Activated CD8-positive, alpha-beta memory T cell treated with anti-CD3 and anti-CD28 coated beads for 24 hours (primary cell): ENCODE data around the gene FAM136A.
"Not testable (repeated sequence)": the region's sequence is repeated elsewhere in the genome, so short reads cannot be mapped to it uniquely, and the experiment has no call there.

Experiments
- DNase-seq: peaks from one replicate; pipeline ENCODE4 v3.0.0-alpha.2; 2020

Gene FAM136A

DNA sequence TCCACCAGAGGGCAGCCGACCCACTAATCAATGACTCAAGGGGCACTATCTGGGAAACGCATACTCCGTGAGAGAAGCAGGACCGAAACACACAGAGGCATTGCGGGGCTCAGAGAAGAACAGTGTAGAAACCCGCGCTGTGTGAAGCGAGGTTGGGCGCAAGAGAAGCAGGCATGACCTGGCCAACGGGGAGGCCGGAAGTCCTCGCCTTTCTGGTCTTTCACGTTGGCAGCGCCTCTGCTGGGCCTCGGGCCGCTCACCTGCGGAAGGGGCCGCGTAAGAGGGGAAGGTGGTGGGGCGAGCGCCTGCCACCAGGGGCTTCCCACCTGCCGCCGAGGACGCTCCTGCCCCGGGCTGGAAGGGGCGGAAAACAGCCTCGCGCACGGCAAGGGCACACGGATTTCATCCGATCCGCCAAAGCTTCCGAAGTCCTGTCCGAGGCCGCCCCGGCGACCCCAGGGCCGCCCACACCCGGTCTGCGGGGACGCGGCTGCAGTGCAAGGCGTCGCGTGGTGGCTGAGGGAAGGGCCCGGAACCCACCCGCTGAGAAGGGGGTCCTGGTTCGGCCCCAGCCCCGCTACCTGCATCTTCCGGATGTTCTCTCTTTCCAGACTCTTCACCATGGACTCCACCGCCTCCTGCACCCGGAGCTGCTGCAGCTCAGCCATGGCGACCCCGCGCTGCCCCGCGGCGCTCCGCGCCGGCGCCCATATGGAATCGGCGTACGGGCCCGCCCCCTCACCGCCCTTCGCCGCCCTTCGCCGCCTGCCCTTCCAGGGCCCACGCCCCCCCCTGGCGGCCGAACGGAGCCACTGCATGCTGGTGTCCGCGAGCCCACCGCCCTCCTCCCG is at the start of gene FAM136A:
Gene FAM136A (minus strand): TSS at position 724 of the 851 bp plus-strand sequence. CDS start 56 bp downstream, at position 668.
- peak; percentile 96 for DNase-seq

DNA sequence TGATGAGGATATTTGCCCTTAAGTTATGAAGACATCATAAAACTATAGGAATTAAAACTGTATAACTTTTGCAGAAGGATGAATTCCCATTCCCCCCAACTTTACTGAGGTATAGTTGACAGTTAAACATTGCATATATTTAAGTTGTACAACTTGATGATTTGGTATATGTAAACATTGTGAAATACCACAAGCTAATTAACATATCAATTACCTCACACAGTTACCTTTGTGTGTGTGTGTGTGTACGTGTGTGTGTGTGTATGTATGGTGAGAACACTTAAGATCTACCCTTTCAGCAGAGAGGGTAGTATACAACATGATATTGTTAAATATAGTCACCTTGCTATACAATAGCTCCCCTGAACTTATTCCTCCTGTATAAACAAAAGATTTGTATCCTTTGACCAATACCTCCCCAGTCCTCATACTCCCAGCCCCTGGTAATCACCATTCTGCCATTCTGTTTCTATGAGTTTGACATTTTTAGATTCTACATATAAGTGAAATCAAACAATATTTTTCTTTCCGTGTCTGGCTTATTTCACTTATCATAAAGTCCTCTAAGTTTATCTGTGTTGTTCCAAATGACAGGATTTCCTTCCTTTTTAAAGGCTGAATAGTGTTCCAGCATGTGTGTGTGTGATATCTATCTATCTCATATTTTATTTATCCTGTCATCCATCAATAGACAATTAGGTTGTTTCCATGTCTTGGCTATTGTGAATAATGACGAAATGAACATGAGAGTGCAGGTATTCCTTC is 48.2 kb upstream of the FAM136A start:
- no peak for DNase-seq

DNA sequence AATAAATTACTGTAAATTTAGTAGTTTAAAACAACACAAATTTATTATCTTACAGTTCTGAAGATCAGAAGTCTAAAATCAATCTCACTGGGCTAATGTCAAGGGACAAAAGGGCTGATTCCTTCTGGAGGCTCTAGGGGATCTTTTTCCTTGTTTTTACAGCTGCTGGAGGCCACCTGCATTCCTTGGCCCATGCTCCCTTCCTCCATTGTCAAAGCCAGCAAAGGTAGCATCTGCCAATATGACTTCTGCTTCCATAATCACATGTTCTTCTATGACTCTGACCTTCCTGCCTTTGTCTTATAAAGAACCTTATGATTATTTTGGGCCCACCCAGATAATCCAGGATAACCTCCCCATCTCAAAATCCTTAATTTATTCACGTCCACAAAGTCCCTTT is 46.0 kb upstream of the FAM136A start:
- DNase-seq, result no peak

DNA sequence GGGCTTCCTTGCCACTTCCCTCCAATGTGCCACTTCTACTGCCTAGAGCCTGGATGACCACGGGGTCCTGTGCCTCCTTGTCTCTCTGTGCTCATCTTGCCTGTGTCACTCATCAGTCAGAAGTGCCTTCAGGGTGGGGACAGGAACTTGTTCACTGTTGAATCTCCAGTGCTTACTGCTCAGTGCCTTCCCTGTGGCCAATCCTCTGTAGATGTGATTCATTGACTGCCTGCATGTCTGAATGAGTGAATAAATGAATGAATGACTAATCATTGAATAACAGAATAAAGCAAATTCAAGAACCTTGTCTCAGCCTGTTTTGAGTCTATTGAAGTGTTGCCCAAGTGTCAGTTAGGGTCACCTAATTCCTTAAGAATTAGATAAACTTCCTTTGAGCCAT is 42.3 kb upstream of the FAM136A start:
- no peak for DNase-seq

DNA sequence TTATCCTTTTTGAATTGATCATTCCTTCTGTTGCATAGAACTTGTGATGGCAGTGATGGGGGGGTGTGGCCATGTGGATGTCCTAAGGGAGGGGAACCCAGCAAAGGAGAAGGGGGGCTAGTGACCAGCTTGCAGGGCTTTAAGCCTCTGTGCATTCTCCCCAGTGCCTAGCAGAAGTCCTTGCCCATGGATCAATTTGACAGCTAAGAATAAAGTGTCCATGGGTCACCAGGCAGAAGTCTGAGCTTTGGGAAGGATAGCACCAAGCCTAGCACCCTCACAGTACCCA is 39.6 kb upstream of the FAM136A start:
- DNase-seq, result no peak

DNA sequence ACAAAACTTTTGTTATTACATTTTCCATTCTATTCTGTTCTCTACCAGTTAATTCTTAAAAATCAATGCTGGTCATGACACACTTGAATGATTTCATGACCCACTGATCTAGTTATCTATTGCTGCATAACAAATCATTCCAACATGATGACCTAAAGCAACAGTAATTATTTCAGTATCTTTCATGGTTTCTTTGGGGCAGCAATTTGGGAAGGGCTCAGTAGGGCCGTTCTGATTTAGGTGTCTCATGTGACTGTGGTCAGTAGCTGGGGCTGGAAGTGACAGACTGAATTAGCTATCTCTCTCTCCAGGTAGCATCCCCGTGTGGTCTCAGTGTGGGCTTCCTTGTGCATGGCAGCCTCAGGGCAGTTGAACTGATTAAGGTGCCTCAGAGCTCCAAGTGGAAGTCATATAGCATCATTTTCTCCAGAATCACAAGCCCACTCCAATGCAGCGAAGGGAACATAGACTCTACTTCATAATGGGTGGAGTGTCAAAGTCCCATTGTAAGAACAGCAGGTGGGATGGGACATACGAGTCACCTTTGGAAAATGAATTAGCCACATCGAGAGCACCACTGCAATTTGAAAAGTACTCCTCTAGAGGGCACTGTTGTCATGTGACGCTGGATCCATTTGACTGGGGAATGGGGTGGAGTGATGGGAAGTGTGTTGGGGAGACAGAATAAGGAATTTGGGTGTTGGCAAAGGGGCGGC is 39.1 kb upstream of the FAM136A start:
- peak; percentile 67 for DNase-seq

DNA sequence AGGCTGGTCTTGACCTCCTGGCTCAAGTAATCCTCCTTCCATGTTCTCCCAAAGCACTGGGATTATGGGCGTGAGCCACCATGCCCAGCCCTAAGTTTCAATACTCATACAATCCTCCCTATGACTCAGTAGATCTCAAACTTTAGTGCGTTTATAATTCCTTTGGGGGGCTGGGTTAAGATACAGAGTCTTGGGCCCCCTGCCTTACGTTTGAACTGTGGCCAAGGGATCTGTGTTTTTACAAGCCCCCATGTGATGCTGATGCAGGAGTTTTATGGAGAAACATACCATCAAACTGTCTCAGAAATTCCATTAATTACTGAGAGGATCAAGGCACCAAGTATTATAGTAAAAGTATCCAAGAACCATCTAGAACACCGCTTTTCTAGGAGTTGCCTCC is 38.2 kb upstream of the FAM136A start:
- DNase-seq, result no peak

DNA sequence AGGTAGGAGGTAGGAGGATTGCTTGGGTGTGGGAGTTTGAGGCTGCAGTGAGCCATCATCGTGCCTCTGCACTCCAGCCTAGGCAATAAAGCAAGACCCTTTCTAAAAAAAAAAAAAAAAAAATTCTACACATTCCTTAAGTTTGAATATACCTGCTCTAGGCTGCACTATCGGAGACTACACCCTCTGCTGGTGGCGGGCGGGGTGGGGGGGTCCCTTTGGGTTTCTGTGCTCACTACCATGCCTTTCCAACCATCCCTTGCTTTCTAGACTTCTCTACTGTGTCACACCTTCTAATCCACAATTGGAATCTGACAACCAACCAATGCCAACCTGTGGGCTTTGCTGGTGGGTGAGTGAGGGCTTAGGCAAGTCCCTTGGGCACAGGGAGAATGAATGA is 34.7 kb upstream of the FAM136A start:
- DNase-seq, result no peak

DNA sequence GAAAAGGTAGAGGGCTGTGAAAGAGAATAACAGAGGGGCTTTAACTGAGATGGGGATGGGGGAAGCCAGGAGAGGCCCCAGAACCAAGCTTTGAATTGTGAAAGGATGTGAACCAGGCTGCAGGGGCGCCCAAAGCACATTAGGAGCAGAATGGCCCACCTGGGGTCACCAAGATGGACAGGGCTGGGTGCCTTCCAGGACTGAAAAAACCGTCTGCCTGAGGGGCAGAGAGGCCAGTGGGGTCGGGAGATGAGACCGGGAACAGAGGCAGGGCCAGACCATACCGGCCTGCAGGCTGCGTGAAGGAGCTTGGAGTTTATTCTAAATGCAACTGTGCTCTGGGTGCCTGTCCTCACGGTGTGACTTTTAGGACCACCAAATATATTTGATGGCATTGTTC is 29.1 kb upstream of the FAM136A start:
- DNase-seq, result no peak

DNA sequence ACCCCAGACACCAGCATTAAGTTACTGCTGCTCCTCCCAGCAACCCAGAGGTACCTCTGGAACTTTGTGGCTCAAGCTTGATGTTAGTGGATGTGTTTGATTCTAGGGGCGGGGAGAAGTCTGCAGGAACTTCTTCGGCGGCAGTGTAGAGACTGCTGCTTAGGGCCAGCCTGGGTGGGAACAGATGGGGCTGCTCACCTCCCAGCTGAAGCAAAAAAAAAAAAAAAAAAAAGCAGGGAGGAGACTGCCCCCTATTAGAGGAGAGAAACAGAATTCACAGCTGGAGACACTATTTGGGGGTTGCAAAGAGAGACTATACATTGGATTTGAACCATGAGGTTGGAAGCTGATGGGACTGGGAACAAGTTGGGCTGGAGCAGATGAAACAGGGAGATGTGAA is 28.6 kb upstream of the FAM136A start:
- no peak for DNase-seq

DNA sequence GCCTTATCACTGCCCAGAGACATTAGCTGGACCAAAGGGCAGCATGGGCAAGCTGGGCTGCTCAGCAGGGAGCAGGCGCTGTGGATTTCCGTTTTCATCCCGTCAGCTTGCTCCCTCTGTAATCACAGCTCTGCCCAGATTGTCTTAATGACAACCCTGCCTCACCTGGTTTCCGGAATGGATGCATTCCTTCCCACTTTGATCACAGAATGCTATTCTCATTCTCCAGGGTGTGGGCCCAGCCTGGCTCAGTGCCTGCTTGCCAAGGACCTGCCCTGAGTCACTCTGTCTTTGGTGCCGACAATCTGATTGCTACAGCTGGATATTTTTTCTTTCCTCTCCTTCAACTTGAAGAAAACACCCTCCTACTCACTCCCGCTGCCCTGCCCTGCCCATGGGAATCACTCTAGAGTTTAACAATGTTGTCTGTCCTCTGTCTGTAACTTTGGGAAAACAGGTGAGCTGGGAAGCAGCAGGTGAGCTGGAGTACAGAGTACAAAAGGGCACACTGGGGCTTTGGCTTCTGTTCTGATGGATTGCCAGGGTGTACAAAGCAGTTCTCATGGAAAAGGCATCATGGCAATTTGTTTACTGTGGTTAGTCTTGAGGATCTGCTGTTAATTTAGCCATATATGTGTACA is 27.2 kb upstream of the FAM136A start:
- no peak for DNase-seq

DNA sequence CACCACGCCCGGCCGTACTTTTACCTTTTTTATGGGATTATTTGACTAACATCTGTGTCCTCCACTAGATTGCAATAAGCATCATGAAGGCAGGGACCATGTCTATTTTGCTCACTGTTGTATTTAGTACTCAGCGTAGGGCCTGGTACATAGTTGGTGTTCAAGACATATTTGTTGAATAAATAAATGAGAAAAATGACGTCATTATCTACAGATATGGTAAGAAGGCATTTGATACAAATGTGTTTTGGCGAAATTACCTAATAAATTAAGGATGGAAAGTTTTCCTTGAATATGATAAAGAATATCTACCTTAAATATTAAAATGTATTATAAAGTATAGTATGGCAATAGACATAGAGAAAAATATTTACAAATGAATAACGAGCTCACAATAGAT is 24.0 kb upstream of the FAM136A start:
- DNase-seq, result no peak

DNA sequence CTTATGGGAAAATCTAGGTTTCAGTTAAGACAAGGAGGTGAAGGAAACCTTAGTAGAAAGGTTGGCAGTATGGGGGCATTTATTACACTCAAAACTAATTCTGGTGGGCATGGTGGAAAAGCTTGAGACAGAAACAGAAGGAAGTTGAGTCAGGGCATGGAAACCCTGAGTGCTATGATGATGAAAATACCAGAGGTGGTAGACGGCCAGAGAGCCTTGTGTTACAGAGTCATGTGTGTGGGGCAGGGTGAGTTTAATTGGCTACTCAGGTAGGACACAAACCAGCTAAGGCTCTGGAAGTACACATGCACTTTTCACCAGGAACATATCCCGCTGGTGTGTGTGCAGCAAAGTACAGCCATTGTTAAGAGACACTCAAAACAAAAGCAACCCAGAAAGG is 20.7 kb upstream of the FAM136A start:
- no peak for DNase-seq

DNA sequence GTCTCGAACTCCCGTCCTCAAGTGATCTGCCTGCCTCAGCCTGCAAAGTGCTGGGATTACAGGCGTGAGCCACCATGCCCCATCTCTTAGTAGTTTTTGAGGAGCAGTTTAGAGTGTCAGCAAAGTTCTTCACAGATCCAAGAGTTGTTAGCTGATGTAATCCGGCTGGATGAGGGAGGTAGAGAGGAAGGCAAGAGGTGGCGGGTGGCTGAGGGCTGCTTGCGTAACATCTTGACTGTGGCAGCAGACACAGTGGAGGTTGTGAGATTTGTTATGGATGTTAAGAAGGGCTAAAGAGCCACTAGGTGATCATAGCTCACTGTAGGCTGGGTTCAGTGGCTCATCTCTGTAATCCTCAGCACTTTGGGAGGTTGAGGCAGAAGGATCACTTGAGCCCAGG is 19.5 kb upstream of the FAM136A start:
- no peak for DNase-seq

DNA sequence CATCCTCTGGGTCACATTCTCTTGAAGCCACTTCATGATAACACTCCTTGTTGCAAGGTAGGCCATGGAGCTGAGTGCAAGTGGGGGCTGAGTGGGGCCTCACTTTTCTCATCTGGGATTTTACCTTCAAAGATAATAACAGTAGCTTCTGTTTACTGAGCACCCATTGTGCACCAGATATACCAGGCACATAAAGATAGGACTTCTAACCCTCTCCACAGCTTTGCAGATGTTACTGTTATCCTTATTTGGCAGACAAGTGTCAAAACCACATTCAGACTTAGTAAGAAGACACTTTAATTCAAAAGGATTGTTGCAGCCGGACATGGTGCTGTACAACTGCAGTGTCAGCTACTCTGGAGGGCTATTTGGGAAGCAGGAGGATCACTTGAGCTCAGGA is 12.8 kb upstream of the FAM136A start:
- no peak for DNase-seq

DNA sequence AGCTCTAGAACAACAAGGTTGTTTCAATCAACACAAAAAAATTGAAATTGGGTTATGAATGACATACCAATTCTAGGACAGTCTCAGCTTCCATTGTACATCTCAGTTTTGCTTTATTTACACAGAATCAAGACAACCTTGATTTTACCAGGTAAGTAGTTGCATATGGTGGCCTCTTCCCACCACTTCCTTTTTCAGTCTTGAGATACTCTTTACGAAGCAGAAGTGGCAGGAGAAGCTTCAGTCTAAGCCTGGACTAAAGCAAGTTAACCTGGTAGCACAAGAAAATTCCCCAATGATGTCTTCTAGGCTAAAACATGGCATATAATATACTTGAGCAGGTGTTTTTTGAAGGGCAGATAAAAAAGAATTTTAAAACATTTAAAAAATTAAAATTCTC is 10.7 kb upstream of the FAM136A start:
- DNase-seq, result no peak

DNA sequence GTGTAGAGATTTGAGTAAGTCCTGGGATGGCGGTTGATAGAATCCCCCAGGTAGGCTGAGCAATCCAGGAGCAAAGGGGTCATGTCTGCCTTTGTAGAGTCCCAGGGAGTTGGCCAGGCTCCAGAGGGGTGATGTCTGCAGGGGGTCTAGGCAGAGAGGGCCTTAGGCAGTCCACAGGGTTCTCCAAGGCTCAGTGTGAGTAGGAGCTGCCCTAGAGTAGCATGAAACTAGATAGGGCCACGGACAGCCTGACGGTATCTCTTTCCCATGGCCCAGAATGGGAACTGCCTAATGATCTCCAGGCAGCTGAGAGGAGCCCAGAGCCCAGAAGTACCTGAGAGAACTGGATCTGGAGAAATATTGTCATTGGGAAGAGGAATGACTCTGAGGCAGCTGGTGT is 9.0 kb upstream of the FAM136A start:
- no peak for DNase-seq

DNA sequence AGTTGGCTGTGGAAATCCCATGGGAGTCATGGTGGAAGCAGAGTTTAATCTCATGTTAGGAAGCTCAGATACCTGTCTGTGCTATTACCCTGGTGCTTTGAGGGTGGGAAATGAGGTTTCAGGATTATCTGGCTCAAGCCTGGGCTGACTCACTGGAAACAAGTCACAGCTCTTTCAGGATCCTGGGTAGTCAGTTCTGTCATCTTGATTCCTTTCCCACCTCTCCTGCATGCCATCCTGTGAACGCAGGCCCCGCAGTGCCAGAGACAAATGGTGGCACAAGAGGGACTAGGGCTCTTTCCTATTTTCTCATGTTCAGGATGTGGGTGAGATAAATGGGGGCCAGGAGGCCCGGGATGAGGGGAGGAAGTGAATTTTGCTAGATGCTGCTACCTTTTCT is 3.7 kb upstream of the FAM136A start:
- peak; percentile 26 for DNase-seq

DNA sequence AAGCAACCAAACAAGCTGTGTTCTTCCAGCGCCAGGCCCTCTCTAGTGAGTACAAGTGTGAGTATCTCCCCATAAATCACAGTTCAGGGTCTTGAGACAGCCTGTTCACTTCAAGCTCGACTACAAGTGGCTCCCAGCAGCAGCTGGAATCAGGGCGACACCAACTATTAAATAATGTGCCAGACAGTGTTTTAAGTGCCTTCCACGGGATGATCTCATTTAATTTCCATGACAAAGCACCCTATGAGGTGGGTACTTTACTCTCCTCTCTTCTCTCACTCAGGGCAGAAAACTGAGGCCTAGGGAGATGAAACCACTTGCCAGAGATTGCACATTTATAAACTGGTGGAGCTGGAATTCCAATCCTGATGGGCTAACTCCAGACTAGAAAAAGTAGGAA is 2.6 kb upstream of the FAM136A start:
- peak; percentile 37 for DNase-seq

DNA sequence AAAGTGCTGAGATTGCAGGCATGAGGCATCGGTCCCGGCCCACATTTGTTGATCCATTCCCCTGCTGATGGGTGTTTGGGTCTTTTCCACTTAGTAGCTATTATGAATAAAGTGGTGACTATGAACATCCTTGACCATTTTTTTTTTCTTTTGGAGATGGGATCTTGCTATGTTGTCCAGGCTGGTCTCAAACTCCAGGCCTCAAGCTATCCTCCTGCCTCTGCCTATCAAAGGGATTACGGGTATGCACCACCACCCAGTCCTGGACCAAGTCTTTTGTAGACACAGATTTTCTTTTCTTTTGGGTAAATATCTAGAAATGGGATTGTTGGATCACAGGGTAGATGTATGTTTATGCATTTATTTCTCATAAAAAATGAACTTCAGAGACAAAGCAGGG is 1.3 kb upstream of the FAM136A start:
- no peak for DNase-seq

DNA sequence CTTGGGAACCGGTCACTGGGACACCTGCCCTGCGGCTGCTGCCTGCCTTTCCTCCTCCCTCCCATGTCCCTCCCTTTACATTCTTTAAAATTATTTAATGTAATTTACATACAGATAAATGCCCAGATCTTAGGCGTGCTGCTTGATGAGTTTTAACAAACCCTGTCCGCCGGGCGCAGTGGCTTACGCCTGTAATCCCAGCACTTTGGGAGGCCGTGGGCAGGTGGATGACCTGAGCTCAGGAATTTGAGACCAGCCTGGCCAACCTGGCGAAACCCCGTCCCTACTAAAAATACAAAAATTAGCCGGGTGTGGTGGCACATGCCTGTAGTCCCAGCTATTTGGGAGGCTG is 304 bp upstream of the FAM136A start:
- not testable (repeated sequence) for DNase-seq

DNA sequence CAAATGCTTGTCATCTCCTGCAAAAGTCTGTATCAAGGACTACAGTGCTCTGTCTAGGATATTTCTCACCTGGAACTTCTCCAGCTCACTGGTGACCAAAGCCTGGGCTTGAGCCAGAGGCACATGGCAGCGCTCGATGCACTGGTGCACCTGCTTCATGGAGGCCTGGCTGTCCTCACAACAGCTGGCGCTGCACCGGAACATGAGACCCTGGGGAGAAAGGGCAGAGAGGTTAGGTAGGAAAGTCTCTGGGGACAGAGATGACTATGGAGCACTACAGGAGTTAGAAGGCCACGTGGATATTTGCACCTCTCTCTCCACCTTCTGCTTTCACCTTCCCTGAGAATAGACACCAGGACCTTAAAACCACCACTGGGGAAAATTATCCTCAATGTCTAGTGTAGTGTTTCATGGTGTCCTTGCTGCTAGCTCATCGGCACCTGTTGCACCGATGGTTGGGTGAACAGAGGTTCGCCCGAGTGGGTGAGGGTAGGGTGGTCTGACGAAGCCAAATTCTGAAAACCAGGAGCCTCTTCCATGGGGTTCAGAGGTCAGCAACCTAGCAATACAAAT is 1.0 kb downstream of the FAM136A start:
- DNase-seq, result no peak

DNA sequence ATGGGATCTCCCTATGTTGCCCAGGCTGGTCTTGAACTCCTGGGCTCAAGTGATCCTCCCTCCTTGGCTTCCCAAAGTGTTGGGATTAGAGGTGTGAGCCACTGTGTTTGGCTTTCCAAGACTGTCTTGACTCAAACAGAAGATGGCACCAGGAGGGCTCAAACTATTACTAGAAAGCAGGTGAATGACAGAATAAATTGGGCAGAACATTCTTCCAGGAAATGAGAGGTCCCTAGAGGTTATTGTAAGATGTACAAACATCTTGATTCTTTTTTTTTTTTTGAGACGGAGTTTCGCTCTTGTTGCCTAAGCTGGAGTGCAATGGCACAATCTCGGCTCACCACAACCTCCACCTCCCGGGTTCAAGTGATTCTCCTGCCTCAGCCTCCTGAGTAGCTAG is 4.0 kb downstream of the FAM136A start:
- not testable (repeated sequence) for DNase-seq
